Spleen (tissue), 7 donors: Measurements from ENCODE around the gene SHC4.

Experiments
- POLR2A ChIP-seq, 3 donors: fragments of 450-650 bp; IDR thresholded peaks; one replicate each; pipeline ENCODE4 v1.5.1; 2017; ENCODE audit warnings: antibody characterized with exemption in 3 of 3, mild to moderate bottlenecking in 1 of 3
- TF ChIP-seq, protein P1 (sequence below), 11 experiments: fragments of 200-600 bp in 7 of 11; fragments of 450-650 bp in 4 of 11; sonication (generic) in 4 of 11; IDR thresholded peaks in 8 of 11; conservative IDR thresholded peaks in 3 of 11; 1 replicate in 7 of 11; 2 replicates in 4 of 11; pipeline versions ENCODE4 v1.4.0 to v1.8.0; 2016 to 2021; ENCODE audit warnings: antibody characterized with exemption in 11 of 11, inconsistent platforms in 4 of 11, mild to moderate bottlenecking in 1 of 11
- donor health status: DM: no; HTN: no; CAD: no; lungs with moderate emphysema.
- donor health status: DM: no; HTN: no; CAD: no.
- donor health status: DM: no; HTN: no; CAD: no.

- TF ChIP-seq, protein P1, sequence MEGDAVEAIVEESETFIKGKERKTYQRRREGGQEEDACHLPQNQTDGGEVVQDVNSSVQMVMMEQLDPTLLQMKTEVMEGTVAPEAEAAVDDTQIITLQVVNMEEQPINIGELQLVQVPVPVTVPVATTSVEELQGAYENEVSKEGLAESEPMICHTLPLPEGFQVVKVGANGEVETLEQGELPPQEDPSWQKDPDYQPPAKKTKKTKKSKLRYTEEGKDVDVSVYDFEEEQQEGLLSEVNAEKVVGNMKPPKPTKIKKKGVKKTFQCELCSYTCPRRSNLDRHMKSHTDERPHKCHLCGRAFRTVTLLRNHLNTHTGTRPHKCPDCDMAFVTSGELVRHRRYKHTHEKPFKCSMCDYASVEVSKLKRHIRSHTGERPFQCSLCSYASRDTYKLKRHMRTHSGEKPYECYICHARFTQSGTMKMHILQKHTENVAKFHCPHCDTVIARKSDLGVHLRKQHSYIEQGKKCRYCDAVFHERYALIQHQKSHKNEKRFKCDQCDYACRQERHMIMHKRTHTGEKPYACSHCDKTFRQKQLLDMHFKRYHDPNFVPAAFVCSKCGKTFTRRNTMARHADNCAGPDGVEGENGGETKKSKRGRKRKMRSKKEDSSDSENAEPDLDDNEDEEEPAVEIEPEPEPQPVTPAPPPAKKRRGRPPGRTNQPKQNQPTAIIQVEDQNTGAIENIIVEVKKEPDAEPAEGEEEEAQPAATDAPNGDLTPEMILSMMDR (IDR thresholded peaks at IDR 0.05 in 8 of 11, conservative IDR thresholded peaks at IDR 0.05 in 3 of 11): peak in 7 of 11 experiments; percentile 49 to 63 (median 53)
- no peak for TF ChIP-seq POLR2A (IDR thresholded peaks at IDR 0.05)
Measured at GRCh38 chr15:48800811-48801455, 162.8 kb downstream of the SHC4 start.
